GM18511 (cell line): ENCODE measurements around the gene ZBTB42.

Experiments
- ATAC-seq: cut with Tn5 transposase; IDR thresholded peaks from one replicate; pipeline ENCODE4 v1.9.1; 2021; ENCODE audit warnings: mild to moderate bottlenecking, moderate library complexity; ENCODE audit not compliant: unreplicated experiment

The ZBTB42 gene

GRCh38 chr14:104769324-104770071, 31.4 kb upstream of the ZBTB42 start:
- ATAC-seq: no peak

GRCh38 chr14:104770072-104770579, 30.8 kb upstream of the ZBTB42 start:
- no peak for ATAC-seq

- ATAC-seq: no peak
These were observed 30.0 kb upstream of the ZBTB42 start for GRCh38 chr14:104770851-104771272.

DNA sequence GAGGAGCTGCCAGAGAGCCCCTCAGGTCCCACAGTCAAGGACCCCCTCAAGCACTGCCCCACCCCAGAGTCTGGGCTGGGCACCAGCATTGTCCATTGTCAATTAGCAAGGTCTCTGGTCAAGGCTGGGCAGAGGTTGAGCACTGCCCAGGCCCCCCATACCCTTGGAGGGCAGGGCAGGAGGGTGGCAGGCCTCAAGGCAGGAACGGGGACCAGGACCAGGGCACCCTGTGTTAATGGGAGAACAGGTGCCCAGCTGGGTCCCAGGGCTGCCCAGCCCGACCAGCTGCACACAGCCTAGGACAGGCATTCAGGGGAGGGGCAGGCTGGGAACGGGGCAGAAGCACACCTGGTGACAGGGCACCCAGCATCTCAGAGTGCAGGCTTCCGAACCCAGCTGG, 29.5 kb upstream of the ZBTB42 start:
- no peak for ATAC-seq

GRCh38 chr14:104771918-104772706, 28.8 kb upstream of the ZBTB42 start:
- ATAC-seq: no peak

DNA sequence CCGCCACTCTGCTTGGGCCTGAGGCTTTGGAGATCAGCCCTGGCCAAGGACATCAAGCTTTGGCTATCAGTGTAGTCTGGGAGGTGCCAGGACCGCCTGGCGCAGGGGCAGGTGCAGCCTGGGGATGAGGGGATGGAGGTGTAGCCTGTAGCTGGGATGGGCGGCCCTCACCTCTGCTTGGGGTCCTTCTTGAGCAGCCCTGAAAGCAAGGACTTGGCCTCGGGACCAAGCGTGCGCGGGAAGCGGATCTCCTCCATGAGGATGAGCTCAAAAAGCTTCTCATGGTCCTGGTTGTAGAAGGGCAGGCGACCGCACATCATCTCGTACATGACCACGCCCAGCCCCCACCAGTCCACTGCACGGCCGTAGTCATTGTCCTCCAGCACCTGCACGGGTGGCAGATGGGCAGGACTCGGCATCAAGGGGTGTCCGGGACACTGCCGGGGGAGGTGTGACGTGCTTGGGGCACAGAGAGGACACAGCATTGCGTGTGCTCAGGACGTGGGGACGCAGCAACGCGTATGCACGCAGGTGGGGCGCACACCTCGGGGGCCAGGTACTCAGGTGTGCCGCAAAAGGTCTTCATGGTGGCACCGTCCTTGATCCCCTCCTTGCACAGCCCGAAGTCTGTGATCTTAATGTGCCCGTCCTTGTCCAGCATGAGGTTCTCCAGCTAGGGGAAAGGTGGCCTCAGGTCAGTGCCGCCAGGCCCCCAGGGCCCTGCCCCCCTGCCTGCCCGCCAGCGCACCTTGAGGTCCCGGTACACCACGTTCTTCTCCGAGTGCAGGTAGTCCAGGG, 28.0 kb upstream of the ZBTB42 start:
- no peak for ATAC-seq

DNA sequence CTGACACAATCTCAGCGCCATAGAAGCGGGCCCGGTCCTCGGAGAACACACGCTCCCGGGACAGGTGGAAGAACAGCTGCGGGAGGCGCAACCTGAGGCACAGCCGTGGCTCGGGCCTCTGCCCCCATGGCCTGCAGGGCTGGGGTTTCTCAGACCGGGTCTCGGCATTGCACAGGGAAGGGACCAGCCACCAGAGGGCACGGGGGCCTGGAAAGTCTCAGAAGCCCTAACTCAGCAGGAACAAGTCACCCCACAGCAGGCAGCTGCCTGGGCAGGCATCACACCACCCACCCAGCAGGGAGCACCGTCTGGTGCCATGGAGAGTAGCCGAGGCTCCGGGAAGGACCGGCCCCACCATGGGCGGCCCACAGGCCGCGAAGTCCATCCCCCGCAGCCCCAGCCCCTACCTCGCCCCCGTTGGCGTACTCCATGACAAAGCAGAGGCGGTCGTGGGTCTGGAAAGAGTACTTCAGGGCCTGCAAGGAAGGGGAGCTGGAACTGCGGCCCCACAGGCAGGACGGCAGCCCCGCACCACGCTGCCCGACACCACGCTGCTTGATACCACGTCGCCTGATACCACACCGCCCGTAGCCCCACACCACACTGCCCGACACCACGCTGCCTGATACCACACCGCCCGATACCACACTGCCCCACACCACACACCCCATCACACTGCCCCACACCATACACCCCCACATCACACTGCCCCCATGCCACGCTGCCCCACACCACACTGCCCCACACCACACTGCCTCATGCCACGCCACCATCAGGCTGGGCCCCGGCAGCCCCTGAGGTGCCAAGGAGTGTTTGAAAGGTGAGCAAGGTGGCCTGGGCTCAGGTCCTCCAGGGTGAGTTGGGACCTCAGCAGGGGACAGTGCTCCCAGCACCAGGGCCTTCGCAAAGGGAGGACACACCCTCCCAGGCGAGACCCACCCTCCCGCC, 27.1 kb upstream of the ZBTB42 start:
- no peak for ATAC-seq

DNA sequence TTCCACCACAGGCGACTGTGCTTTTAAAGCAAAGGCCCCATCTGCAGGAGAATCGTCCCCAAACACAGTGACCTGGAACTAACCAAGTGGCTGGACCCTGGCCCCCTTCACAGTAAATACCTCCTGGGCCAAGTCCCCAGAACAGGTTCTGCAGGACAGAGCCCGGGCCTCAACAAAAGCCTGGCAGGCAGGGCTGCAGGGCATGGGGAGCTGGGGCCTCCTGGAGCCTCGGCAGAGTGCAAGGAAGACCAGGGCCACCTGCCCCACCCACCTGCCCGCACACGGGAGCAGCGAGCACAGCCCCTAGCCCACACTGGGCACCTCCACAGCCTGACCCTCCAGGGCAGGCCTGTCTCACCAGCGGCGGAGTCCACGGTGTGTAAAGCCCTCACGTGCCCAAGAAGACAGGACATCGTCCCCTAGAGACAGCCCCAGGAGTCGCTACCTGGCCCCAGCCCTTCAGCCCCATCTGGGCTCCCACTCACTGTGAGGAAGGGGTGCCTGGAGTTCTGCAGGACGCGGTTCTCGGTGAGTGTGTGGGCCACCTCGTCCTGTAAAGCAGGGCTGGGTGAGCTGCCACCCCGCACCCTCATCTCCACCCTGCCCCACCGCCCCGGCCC, 26.3 kb upstream of the ZBTB42 start:
- no peak for ATAC-seq

DNA sequence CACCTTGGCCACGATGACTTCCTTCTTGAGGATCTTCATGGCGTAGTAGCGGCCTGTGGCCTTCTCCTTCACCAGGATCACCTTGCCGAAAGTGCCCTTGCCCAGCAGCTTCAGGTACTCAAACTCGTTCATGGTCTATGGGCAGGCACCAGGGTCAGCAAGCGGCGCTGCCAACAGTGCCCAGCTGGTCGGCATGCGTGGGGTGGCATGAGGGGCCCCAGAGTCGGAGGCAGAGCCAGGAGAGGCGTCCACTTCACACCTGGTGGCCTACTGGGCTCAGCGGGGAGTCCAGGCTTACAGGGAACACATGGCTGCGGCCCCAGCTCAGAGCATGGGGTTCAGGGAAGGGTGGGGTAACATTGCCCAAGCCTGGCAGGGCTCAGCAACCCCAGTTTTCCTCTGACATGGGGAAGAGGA, 25.8 kb upstream of the ZBTB42 start:
- no peak for ATAC-seq

- ATAC-seq: no peak
These were observed 24.4 kb upstream of the ZBTB42 start for GRCh38 chr14:104776481-104776880.

GRCh38 chr14:104776961-104777807, 23.7 kb upstream of the ZBTB42 start:
- no peak for ATAC-seq

- ATAC-seq: no peak
These were observed 23.1 kb upstream of the ZBTB42 start for GRCh38 chr14:104777808-104778249.

- no peak for ATAC-seq
These were observed 22.1 kb upstream of the ZBTB42 start for GRCh38 chr14:104778694-104779331.

DNA sequence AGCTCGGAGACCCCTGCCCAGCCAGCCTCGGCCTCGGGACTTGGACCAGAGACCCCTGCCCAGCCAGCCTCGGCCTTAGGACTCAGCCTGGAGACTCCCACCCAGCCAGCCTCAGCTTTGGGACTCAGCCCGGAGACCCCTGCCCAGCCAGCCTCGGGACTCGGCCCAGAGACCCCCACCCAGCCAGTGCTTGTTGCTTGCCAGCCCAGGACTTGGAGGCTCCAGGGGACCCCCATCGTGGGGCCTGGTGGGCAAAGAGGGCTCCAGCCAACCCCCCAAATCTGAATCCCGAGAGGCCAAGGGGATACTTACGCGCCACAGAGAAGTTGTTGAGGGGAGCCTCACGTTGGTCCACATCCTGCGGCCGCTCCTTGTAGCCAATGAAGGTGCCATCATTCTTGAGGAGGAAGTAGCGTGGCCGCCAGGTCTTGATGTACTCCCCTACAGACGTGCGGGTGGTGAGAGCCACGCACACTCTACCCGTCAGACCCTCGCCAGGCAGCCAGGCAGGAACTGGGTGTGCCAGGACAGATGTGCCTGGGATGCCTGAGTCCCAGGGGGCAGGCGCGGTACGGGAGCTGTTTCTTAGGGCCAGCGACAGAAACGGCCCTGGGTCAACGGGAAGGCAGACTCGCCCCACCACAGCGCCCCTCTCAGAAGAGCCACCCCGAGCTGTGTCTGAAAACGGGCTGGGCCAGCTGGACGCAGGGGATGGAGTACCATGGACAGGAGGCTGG, 21.0 kb upstream of the ZBTB42 start:
- ATAC-seq: no peak

- ATAC-seq: no peak
These were observed 20.3 kb upstream of the ZBTB42 start for GRCh38 chr14:104780513-104781030.

GRCh38 chr14:104781271-104782077, 19.4 kb upstream of the ZBTB42 start:
- no peak for ATAC-seq
